ENCODE results near the gene DLST.

Gene DLST

DNA sequence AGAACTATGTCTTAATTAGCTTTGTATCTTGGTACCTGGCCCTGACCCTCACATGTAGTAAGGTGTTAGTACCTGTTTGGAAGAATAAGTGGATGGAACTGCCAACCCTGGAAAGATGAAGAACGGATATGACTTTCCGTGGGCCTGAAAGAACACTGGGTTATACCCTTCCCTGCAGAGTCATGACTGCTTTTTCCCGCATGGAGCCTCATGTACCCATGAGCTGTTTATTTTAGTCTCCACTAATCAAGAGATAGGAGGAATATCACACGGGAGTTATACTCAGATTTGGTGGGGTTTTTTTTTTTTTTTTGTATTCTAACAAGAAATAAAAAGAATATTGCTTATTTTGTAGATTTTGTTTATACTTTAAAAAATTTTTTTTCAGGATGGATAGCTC is 15.9 kb downstream of the DLST start:
- no peak for DNase-seq

DNA sequence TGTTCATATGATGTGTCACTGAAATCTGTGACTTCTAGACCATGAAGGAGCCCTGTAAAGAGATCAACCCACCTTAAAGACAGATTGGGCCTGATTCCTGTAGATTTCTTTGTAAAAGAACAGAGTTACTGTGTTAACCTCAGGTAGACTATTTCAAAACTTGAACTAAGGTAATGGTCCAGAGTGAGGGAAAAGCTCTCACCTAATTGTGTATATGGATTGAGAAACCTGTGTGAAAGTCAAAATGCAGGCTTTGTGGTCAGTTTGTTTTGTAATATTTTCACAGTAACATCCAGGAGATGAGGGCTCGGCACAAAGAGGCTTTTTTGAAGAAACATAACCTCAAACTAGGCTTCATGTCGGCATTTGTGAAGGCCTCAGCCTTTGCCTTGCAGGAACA is 16.4 kb downstream of the DLST start:
- DNase-seq, result no peak

DNA sequence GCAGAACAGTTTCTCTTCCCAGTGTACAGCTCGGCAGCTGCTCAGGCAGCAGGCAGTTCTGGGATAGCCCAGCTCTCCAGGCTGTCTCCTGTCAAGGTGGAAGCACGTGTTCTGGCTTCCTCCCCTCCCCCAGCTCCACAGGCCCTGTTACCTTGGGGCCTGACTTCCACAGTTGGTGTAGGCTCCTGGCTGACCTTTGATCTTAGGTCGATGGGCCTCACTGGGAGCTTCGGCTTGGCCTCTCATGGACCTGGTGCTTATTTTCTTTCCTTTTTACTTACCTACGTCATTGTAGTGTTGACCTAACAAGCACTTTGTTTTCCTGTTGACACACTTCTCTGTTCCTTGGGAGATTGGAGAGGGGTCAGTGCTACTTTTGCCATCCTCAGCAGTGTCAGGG is 17.0 kb downstream of the DLST start:
- no peak for DNase-seq

DNA sequence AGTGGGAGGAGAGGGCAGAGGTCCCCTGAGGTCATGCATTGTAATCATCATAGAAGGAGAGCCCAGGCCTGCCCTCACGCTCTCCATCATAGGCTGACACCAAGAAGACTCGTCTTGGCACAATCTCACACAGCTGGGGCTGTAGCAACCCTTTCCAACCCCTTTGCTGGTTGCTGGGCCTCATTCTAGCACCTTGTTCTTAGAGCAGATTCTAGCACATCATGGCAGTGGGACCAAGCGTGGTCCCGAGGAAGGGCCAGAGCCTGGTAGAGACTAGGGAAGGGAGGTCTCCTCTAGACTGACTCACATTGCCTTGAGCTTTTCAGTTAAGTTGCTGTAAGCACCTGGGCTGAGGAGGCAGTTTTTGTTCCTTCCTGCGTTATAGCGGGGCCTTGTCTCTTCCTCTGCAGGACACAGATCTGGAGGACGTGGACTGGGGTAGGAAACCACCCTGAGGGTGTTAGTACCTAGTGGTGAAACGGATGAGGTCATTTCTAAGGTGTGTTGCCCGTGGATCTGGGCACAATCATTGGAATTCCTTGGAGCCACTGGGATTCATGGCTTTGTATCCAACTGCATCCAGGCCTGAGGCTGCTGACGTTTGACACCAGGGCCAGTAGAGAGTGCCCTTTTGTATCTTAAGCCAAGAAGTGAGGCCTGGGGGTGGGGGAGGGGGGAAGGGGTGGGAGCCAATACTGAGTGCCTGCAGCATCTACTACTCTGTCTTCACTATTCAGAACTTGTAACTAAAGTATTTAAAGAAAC is 21.4 kb downstream of the DLST start:
- no peak for DNase-seq

DNA sequence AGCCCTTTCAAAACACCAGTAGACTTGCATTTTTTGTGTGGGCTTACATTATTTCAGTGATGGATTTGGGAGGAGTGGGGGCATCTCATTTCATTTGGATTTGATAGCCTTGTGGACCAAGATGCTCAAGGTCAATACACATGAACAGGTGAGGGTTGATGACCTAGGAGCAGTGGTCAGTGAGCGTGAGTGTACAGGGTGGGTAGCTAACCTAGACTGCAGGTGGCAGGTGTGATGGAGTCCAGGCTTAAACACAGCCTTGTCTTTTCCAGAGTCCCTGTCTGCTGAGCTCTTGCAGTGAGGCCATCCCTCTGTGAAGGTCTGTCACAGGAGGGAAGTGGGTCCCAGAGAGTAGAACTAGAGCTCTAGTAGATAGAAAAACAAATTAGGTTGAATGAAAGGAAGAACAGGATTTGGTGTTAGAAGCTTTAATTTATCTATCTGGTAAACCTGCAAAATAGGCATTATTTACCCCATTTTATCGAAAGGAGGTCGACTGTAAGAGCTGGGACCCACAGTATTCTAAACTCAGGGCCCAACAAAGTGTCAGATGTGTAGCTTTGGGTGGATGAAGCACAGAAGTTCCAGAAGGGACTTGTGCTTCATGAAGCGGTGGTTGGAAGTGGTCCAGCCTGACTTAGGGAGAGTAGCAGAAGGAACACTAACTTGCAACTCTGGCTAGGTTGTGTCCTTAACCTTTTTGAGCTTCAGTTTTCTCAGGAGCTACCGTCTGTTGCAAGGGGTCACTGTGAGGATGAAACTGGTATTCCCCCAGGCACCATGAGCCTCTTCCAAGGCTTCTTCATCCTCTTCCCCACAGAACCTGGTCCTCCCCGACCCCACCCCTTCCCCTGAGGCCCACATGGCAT is 23.2 kb downstream of the DLST start:
- DNase-seq, result no peak

DNA sequence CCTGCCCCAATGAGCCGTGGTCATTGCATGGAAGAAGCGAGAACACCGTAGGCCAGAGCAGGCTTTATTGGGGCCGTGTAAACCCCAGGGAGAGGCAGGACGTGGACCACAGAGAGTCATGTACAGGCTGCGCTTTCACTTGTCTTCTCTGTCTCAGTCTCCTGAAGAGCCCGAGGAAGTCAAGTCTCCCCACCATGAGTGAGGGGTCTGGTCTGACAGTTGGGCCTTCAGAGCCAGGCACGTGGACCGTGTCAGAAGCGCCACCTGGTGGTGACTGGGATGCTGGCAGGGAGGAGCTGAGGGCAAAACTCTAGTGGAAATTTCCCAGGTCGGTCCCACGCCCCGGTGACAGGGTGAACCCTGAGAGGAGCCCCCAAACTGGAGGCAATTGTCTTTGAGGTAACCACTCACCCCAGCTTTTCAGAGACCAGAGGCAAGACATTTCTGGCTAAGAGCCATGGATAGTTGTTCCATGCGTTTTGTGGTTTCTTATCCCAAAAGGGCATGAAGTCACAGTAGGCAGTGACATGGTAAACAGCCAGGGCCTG is 24.0 kb downstream of the DLST start:
- DNase-seq, result no peak

DNA sequence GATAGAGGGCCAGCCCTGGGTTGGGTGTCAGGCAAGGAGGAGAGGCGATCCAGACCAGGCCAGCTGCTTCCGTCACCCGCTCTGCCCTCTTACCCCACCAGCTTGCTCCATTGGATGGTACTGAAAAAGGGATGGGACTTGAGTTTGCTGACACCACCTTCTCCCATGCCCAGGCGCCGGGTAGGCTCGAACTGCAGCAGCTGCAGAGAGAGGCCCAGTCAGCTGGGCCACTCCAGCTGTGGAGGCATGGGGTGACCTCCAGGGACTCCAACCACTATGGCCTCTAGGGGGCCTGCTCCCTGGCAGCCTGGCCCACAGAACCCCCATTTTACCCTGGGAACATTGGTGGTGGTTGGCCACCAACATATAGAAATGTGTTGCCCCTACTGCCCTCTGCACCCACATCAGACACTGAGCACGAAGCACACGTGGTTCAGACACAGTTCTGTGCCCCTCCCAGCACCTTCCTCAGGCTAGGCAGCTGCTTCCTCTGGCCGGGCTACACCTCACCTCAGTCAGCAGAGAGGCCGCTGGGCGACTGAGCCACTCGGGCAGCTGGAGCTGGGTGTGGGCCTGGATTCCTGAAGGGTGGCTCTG is 25.3 kb downstream of the DLST start:
- DNase-seq, result no peak

DNA sequence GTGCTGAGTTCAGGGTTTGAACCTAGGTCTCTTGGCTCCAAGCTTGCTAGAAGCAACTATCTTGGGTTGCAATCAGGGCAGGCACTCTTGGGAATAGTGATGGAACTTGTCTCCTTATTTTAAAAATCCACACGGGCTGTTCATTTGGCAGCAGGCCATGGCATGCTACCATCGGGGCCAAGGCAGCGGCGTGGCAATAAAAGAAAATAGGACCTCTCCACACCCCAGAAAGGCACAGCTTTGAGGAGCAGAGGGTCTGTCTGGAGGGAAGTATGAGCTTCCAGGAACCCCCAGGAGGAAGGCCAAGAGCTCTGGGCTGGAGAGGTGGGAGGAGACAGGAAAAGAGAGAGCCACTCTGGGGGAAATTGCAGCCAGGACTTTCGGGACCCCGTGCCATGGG is 26.0 kb downstream of the DLST start:
- DNase-seq, result no peak

DNA sequence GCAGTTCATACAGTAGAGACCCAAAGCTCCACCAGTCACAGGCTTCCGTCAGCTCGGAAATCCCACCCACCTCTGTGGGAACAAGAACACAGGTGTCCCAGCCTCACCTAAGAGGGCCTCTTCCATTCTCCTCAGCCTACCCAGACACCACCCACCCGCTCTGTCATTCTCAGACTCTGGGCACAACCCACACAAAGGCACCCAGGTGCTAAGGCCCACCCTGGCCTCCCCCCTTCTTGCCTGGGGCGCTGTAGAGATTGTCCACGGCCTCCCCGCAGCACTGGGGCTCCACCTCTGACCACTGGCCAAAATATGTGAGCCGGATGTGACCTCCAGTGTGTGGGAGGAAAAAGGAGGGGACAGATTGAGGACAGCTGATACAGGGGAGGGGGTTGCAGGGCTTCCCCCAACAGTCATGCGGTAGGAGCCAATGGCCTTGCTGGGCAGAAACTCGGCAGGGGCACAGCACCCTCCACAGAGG is 27.2 kb downstream of the DLST start:
- DNase-seq, result no peak

DNA sequence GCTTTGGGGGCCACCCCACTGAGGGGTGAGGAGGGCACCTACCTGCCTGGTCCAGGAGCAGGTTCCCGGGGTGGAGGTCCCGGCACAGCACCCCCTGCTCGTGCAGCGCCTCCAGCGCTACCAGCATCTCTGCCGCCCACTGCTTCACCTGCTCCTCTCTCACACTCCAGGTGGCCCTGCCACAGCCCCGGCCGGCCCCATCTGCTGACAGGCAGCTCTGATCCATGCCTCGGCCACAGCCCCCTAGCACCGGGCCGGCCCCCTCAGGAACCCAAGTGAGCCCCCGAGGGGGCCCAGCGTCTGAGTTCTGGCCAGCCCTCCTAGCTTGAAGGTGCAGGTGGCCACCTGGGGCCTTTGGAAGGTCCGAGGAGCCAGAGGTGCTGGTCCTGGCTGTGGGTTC is 27.8 kb downstream of the DLST start:
- DNase-seq, result no peak

DNA sequence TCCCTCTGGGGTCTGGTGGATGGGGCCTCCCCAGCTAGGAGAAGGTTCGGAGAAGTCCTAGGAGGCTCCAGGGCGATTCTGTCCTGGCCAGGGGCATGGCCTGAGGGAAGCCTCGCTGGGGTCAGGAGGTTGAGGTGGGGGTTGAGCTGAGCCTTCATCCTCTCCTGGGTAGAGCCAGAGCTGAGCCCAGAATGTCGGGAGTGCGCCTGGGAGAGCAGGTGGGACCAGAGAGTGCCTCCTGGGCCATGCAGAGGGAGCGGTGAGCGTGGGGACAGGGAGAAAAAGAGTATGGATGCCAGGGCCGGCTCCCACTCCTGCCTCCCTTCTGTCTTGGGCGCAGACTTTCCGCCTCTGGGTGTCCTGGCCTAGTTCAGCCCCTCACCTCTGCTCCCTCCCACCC is 28.2 kb downstream of the DLST start:
- no peak for DNase-seq

DNA sequence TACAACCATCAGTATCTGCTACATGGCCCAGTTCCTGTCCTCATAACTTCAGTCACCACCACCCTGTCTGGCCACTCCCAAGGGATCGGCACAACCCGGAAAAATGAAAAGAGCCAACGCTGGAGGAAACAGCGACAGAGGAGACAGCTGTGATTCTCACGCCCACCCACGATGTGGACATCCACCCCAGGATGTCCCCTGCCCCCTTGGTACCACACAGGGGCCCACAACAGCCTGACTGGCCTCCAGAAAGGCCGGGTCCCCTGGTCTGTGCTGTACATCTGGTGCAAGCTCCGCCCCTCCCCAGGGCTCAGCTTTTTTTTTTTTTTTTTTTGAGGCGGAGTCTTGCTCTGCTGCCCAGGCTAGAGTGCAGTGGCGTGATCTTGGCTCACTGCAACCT is 28.8 kb downstream of the DLST start:
- no peak for DNase-seq

DNA sequence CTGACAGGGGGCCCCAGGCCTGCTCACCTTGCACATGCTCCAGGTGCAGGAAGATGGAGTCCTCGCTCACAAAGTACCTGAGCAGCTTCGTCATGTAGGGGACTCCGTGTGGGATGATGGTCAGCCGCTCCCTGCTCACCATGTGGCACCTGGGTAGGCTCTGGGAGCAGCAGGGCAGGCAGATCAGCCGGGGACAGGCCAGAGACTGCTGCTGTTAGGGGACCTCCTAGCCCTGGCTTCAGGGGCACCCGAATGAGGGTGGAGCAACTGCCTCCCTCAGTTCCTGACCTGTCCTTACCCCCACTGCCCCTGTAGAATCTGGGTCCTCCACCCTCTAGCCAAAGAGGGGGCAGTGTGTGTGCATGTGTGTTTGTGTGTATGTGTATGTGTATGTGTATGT is 29.5 kb downstream of the DLST start:
- DNase-seq, result no peak

DNA sequence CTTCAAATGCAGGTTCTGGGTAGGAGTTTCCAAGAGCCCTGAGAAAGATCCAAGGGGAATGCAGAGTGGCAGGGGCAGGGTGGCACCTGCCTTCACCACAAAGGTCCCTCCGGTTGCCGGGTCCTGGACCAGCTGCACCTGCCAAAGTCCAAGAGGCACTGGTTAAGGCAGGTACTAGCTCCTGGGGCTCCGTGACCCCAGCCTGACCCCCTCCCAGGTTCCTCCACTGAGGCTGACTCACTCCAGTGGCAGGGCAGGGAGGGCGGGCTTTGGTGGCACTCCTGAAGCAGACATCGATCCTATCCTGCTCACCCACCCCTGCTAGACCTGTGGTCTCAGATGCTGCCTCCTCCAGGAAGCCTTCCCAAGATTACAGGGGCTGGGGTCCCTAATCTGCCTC is 30.0 kb downstream of the DLST start:
- DNase-seq, result no peak

DNA sequence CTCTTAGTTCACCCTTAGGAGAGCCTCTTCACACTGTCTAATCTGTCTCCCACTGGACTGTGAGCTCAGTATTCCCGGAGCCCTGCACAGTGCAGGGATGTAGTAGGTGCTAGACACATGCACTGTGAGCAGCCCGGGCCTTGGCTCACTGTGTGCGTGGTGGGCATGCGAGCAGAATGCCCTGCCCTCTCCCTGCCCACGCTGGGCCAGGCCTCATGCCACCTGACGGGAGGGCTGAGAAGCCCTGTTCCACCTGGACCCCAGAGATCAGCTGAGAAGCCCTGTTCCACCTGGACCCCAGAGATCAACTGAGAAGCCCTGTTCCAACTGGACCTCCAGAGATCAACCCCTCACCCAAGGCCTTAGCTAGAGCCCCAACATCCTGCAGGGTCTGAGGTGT is 30.4 kb downstream of the DLST start:
- DNase-seq, result no peak

DNA sequence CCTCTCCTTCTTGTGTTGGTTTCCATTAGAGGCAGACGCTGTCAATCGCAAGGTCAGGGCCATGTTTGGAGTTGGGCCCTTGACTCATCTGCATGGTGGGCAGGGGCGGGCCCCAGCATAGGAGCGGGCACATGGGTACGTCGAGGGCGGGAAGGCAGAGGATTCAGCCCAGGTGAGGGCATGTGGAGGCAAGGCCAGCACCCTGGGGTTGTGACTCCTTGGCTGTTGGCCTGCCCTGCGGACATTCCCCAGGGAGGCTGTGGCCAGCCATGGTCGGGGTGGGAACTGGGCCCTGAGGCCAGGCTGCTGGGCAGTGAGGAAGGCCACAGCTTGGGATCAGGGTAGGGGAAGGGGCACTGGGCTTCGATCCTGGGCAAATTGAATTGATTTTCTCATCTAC is 31.1 kb downstream of the DLST start:
- no peak for DNase-seq

DNA sequence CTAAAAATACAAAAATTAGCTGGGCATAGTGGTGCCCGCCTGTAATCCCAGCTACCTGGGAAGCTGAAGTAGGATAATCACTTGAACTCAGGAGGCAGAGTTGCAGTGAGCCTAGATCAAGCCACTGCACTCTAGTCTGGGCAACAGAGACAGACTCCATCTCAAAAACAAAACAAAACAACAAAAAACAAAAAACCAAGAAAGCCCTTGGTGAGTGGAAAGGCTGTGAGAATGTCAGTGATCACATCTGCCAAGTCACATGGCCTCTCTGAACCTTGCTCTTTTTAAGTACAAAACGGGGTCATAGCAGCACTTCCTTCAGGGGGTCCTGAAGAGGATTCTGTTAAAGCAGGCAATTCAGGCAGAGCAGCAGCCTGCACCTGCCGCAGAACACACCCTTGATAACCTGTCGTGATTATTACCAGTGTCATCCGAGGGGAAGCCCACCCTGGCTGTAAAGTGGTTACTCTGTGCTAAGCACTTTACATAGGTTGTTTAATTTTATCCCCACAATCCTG is 31.7 kb downstream of the DLST start:
- DNase-seq, result no peak

DNA sequence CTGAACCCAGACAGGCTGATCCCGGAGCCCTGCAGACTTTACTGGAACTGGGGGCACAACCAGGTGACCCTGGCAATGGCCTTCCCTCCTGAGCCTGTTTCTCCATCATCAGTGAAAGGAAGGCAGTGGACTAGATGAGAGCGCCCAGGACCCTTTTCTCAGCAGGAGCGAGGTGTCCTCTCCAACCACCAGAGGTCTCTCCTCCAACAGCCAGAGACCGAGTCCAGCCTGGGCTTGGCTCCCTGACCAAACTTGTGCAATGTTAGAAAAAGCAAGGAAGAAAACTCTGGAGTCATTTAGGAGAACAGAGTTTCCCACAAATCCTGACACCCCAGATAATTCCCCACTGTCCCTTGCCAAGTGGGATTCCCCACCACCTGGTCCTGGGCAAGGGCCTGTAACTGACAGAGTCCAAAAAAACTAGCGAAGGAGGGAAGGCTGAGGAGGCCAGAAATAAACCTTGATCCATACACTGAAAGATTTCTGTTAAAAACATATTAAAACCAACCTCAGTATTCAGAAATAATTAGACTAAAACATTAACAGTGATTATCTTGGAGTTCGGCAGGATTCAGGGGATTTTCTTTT is 32.4 kb downstream of the DLST start:
- DNase-seq, result no peak

DNA sequence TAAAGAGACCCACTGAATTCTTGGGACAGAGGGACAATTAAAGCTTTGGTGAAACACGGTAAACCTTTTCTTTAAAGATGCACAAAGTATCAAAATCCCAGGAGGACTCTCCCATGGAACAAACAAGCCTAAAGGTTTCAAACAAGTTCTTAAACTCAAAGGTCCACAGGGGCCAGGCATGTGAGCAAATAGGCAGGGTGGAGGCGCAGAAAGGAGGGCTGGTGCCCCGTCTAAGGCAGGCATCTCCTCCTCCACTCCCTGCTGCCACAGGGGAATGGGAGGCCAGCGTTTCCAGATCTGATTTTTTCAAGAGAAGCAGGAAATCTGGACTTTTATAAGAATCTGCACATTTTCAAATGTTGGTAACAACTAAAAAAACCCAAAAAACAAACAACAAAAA is 33.7 kb downstream of the DLST start:
- DNase-seq, result no peak

DNA sequence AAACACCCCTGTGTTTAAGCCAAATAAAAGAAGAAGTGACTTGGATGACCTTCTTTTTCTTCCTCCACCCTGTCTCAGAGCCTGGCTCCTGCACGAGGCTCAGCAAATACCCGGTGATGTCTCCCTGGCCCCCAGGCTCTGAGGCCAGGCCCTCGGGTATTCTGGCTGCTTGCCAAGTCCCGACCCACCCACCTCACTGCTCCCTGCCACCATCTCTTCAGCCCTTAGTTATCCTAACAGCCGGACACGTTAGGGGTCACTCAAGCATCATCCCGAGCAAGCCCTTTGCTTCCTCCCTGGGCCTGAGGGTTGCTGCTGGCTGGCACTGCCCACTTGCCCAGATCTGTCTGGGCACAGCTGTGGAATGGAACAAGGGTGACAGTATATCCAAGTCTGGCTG is 34.1 kb downstream of the DLST start:
- DNase-seq, result no peak

DNA sequence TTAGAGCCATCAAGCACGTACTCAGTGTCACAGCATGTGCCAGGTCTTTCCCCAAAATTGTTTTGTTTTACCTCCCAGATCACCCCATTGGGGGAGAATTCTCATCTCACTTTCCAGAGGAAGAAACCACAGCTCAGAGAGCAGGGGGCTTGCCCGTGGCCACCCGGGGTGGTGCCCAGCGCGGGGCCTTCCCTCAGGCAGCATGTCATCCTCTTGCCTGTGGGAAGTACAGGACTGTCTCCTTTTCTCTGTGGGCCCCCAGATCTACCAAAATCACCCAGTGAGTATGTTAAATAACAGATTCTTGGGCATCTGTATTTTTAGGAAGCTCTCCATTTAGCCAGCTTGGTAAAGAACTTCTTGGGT is 35.4 kb downstream of the DLST start:
- no peak for DNase-seq

DNA sequence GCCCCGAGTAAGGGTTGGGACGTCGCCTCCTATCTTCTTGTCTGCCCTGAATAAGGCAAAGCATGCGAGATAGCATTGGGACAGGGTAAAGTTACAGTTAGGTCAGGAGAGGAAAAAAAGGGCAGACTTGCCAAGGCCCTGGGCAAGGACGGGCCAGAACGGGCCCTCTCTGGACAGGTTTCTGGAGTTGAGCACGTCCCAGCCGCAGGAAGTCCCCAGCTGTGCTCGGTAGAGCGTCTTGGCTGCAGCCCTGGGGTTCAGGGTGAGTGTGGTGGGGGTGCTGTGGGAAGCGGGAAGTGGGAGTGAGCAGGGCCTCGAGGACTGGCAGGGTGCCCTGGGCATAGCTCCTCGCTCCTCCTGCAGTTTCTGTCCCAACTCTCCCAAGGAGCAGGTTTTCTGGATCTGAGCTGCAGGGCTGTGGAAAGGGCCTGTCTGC is 35.9 kb downstream of the DLST start:
- DNase-seq, result no peak

DNA sequence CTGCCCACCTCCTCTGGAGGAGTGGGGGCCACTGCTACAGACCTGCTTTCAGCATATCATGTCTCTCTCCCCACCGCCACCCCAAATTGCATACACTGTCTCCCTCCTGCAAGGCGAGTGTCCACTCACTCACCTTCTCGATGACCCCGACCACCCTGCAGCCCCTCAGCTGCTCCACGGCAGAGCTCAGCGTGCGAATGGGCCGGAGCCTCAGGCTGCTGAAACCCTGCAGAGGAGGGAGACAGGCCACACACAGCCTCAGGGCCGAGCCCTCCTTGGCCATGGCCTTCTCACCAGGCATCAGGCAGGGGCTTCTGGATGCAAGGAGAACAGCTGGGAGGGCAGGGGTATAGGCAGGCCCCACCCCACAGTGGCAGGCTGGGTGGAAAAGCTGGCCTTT is 36.7 kb downstream of the DLST start:
- DNase-seq, result no peak
